HCT116 (cell line): Measurements from ENCODE around the gene PTGES2.

Experiments
- EGR1 ChIP-seq: IDR thresholded peaks from 2 replicates; pipeline ENCODE4 v1.6.1; 2012; ENCODE audit warnings: low read depth
- EZH2 ChIP-seq: fragments of 200-600 bp; sonication (generic); IDR thresholded peaks from 2 replicates; pipeline ENCODE4 v1.6.1; 2017; ENCODE audit warnings: antibody characterized with exemption, mixed run types
- EZH2phosphoT487 ChIP-seq: fragments of 200-600 bp; IDR thresholded peaks from 2 replicates; pipeline ENCODE4 v1.6.1; 2018; ENCODE audit warnings: antibody characterized with exemption, borderline replicate concordance
- POLR2AphosphoS5 ChIP-seq: IDR thresholded peaks from 2 replicates; pipeline ENCODE4 v1.6.1; 2011; ENCODE audit warnings: mild to moderate bottlenecking, low read depth, low read length, moderate library complexity
- TCF7L2 ChIP-seq: IDR thresholded peaks from 2 replicates; pipeline ENCODE4 v1.7.0; 2011; ENCODE audit warnings: borderline replicate concordance, inconsistent platforms; ENCODE audit not compliant: insufficient read depth, insufficient read length; ENCODE audit errors: extremely low read depth
- TF ChIP-seq, protein P1 (sequence below), 3 experiments: fragments of 200-600 bp in 1 of 3; sonication (generic) in 1 of 3; IDR thresholded peaks in 2 of 3; conservative IDR thresholded peaks in 1 of 3; 2 replicates each; pipeline ENCODE4 v1.5.1; 2012 to 2017; ENCODE audit warnings: low read depth in 2 of 3, low read length in 2 of 3, antibody characterized with exemption in 1 of 3, borderline replicate concordance in 1 of 3, control low read depth in 1 of 3, mild to moderate bottlenecking in 1 of 3, mixed read lengths in 1 of 3, mixed run types in 1 of 3, moderate library complexity in 1 of 3; ENCODE audit not compliant: insufficient read depth in 1 of 3

GRCh38 chr9:128145536-128145935, 18.0 kb upstream of the PTGES2 start:
- TF ChIP-seq, protein P1, sequence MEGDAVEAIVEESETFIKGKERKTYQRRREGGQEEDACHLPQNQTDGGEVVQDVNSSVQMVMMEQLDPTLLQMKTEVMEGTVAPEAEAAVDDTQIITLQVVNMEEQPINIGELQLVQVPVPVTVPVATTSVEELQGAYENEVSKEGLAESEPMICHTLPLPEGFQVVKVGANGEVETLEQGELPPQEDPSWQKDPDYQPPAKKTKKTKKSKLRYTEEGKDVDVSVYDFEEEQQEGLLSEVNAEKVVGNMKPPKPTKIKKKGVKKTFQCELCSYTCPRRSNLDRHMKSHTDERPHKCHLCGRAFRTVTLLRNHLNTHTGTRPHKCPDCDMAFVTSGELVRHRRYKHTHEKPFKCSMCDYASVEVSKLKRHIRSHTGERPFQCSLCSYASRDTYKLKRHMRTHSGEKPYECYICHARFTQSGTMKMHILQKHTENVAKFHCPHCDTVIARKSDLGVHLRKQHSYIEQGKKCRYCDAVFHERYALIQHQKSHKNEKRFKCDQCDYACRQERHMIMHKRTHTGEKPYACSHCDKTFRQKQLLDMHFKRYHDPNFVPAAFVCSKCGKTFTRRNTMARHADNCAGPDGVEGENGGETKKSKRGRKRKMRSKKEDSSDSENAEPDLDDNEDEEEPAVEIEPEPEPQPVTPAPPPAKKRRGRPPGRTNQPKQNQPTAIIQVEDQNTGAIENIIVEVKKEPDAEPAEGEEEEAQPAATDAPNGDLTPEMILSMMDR (IDR thresholded peaks at IDR 0.05 in 2 of 3, conservative IDR thresholded peaks at IDR 0.05 in 1 of 3; ENCODE audit: borderline replicate concordance in 1 of 3, insufficient read depth in 1 of 3, low read depth in 2 of 3, low read length in 2 of 3): no peak
- TF ChIP-seq EZH2phosphoT487 (no peak), TCF7L2 (no peak), EZH2 (no peak), EGR1 (no peak), POLR2AphosphoS5 (no peak)
